Effector memory CD8-positive, alpha-beta T cell (primary cell): Measurements from ENCODE around the gene CRELD2.

Experiments used
- ATAC-seq: fragments of 150-1000 bp; cut with Tn5 transposase; replicated peaks from 2 replicates; pipeline ENCODE4 v1.10.0; 2021; ENCODE audit warnings: mild to moderate bottlenecking, moderate library complexity
- DNase-seq, 3 experiments: peaks; one replicate each; pipeline ENCODE4 v3.0.0; 2021
- H3K27ac Mint-ChIP-seq, 2 donors: one replicate each; pipeline ENCODE4 v1.8.0; 2022; ENCODE audit warnings: mild to moderate bottlenecking in 2 of 2, mixed read lengths in 2 of 2, moderate library complexity in 2 of 2
- H3K27me3 Mint-ChIP-seq, 2 donors: one replicate each; pipeline ENCODE4 v1.8.0; 2022; ENCODE audit warnings: mixed read lengths in 2 of 2
- H3K36me3 Mint-ChIP-seq: one replicate; pipeline ENCODE4 v1.8.0; 2022; ENCODE audit warnings: mild to moderate bottlenecking, moderate library complexity, mixed read lengths; ENCODE audit not compliant: insufficient read depth
- H3K4me1 Mint-ChIP-seq, 2 donors: one replicate each; pipeline ENCODE4 v1.8.0; 2022; ENCODE audit warnings: low read depth in 2 of 2, mixed read lengths in 2 of 2
- H3K4me3 Mint-ChIP-seq, 2 donors: one replicate each; pipeline ENCODE4 v1.8.0; 2022; ENCODE audit warnings: mild to moderate bottlenecking in 2 of 2, mixed read lengths in 2 of 2, moderate library complexity in 2 of 2
- H3K9me3 Mint-ChIP-seq, 2 donors: one replicate each; pipeline ENCODE4 v1.8.0; 2022; ENCODE audit warnings: mixed read lengths in 2 of 2

CRELD2 gene

GRCh38 chr22:49894322-49895054 lies 23.9 kb upstream of the CRELD2 start:
- Mint-ChIP-seq H3K4me1 (peaks cover 10 to 21% of the 10 kb centered on the region in 2 donors), H3K27me3 (no peaks in the 10 kb centered on the region), H3K27ac (peak overlapping the region; percentile 20 to 59), H3K36me3 (peaks cover 23% of the 10 kb centered on the region), H3K9me3 (peaks cover 0 to 4% of the 10 kb centered on the region in 2 donors), H3K4me3 (no peak overlapping the region)
- DNase-seq (no peak), ATAC-seq (no peak)

GRCh38 chr22:49896201-49896600 lies 22.2 kb upstream of the CRELD2 start:
- Mint-ChIP-seq H3K9me3 (peaks cover 4% of the 10 kb centered on the region in 2 donors), H3K36me3 (peaks cover 23% of the 10 kb centered on the region), H3K4me3 (no peak overlapping the region), H3K27me3 (no peaks in the 10 kb centered on the region), H3K4me1 (peaks cover 10 to 20% of the 10 kb centered on the region in 2 donors), H3K27ac (peak overlapping the region in 1 of 2 donors; percentile 51)
- DNase-seq, result no peak
- ATAC-seq, result no peak

- ATAC-seq, result no peak
- DNase-seq, result no peak
- peaks cover 21% of the 10 kb centered on the region for H3K36me3 Mint-ChIP-seq
- H3K27ac Mint-ChIP-seq, result peak overlapping the region in 1 of 2 donors; percentile 44
- H3K27me3 Mint-ChIP-seq, result no peaks in the 10 kb centered on the region
- peaks cover 14 to 20% of the 10 kb centered on the region in 2 donors for H3K4me1 Mint-ChIP-seq
- H3K4me3 Mint-ChIP-seq, result no peak overlapping the region
- H3K9me3 Mint-ChIP-seq, result peaks cover 3 to 9% of the 10 kb centered on the region in 2 donors
Measured at GRCh38 chr22:49897015-49897684, 21.3 kb upstream of the CRELD2 start.

- no peak overlapping the region for H3K4me3 Mint-ChIP-seq
- H3K4me1 Mint-ChIP-seq, result peaks cover 6 to 18% of the 10 kb centered on the region in 2 donors
- ATAC-seq, result peak; percentile 54
- DNase-seq, result no peak
- peaks cover 25% of the 10 kb centered on the region for H3K36me3 Mint-ChIP-seq
- no peaks in the 10 kb centered on the region for H3K27me3 Mint-ChIP-seq
- peaks cover 3 to 9% of the 10 kb centered on the region in 2 donors for H3K9me3 Mint-ChIP-seq
- peak overlapping the region in 1 of 2 donors; percentile 16 for H3K27ac Mint-ChIP-seq
Measured at GRCh38 chr22:49899530-49899929, 18.9 kb upstream of the CRELD2 start.

- no peak for DNase-seq
- no peak for ATAC-seq
- peaks cover 26% of the 10 kb centered on the region for H3K36me3 Mint-ChIP-seq
- peak overlapping the region in 1 of 2 donors; percentile 16 for H3K27ac Mint-ChIP-seq
- no peaks in the 10 kb centered on the region for H3K27me3 Mint-ChIP-seq
- H3K4me3 Mint-ChIP-seq, result no peak overlapping the region
- H3K9me3 Mint-ChIP-seq, result peaks cover 0 to 9% of the 10 kb centered on the region in 2 donors
- peaks cover 4 to 17% of the 10 kb centered on the region in 2 donors for H3K4me1 Mint-ChIP-seq
Measured at GRCh38 chr22:49900441-49901230, 17.8 kb upstream of the CRELD2 start.

GRCh38 chr22:49901457-49901856 lies 17.0 kb upstream of the CRELD2 start:
- H3K9me3 Mint-ChIP-seq, result peaks cover 0 to 9% of the 10 kb centered on the region in 2 donors
- ATAC-seq (no peak), DNase-seq (no peak)
- H3K4me3 Mint-ChIP-seq, result no peak overlapping the region
- no peaks in the 10 kb centered on the region for H3K27me3 Mint-ChIP-seq
- no peak overlapping the region for H3K27ac Mint-ChIP-seq
- H3K36me3 Mint-ChIP-seq, result peaks cover 26% of the 10 kb centered on the region
- H3K4me1 Mint-ChIP-seq, result peaks cover 4 to 14% of the 10 kb centered on the region in 2 donors

GRCh38 chr22:49903322-49904039 lies 15.0 kb upstream of the CRELD2 start:
- H3K4me3 Mint-ChIP-seq, result no peak overlapping the region
- H3K9me3 Mint-ChIP-seq, result peaks cover 0 to 9% of the 10 kb centered on the region in 2 donors
- peaks cover 33% of the 10 kb centered on the region for H3K36me3 Mint-ChIP-seq
- DNase-seq, result no peak
- peaks cover 8 to 25% of the 10 kb centered on the region in 2 donors for H3K4me1 Mint-ChIP-seq
- H3K27me3 Mint-ChIP-seq, result no peaks in the 10 kb centered on the region
- ATAC-seq, result no peak
- H3K27ac Mint-ChIP-seq, result peak overlapping the region in 1 of 2 donors; percentile 46

GRCh38 chr22:49904040-49904369 lies 14.4 kb upstream of the CRELD2 start:
- peaks cover 8 to 25% of the 10 kb centered on the region in 2 donors for H3K4me1 Mint-ChIP-seq
- no peaks in the 10 kb centered on the region for H3K27me3 Mint-ChIP-seq
- H3K27ac Mint-ChIP-seq, result peak overlapping the region in 1 of 2 donors; percentile 46
- DNase-seq, result no peak
- H3K4me3 Mint-ChIP-seq, result no peak overlapping the region
- H3K9me3 Mint-ChIP-seq, result peaks cover 0 to 9% of the 10 kb centered on the region in 2 donors
- ATAC-seq, result no peak
- H3K36me3 Mint-ChIP-seq, result peaks cover 37% of the 10 kb centered on the region

GRCh38 chr22:49905465-49905864 lies 13.0 kb upstream of the CRELD2 start:
- no peaks in the 10 kb centered on the region for H3K27me3 Mint-ChIP-seq
- H3K4me1 Mint-ChIP-seq, result peaks cover 9 to 25% of the 10 kb centered on the region in 2 donors
- no peak overlapping the region for H3K4me3 Mint-ChIP-seq
- ATAC-seq, result no peak
- H3K36me3 Mint-ChIP-seq, result peaks cover 34% of the 10 kb centered on the region
- no peak for DNase-seq
- peaks cover 0 to 9% of the 10 kb centered on the region in 2 donors for H3K9me3 Mint-ChIP-seq
- peak overlapping the region; percentile 64 to 91 for H3K27ac Mint-ChIP-seq

- Mint-ChIP-seq H3K4me1 (peaks cover 11 to 24% of the 10 kb centered on the region in 2 donors), H3K36me3 (peaks cover 37% of the 10 kb centered on the region), H3K27ac (peak overlapping the region; percentile 64 to 91), H3K4me3 (no peak overlapping the region), H3K9me3 (peaks cover 0 to 5% of the 10 kb centered on the region in 2 donors), H3K27me3 (no peaks in the 10 kb centered on the region)
- DNase-seq (no peak), ATAC-seq (no peak)
Measured at GRCh38 chr22:49906071-49906798, 12.2 kb upstream of the CRELD2 start.

- peaks cover 37% of the 10 kb centered on the region for H3K36me3 Mint-ChIP-seq
- peak overlapping the region; percentile 89 to 91 for H3K27ac Mint-ChIP-seq
- H3K4me1 Mint-ChIP-seq, result peaks cover 11 to 18% of the 10 kb centered on the region in 2 donors
- no peaks in the 10 kb centered on the region for H3K9me3 Mint-ChIP-seq
- no peaks in the 10 kb centered on the region for H3K27me3 Mint-ChIP-seq
- DNase-seq (no peak), ATAC-seq (no peak)
- no peak overlapping the region for H3K4me3 Mint-ChIP-seq
Measured at GRCh38 chr22:49906799-49907290, 11.6 kb upstream of the CRELD2 start.

GRCh38 chr22:49907807-49908206 lies 10.6 kb upstream of the CRELD2 start:
- H3K27me3 Mint-ChIP-seq, result no peaks in the 10 kb centered on the region
- H3K27ac Mint-ChIP-seq, result peak overlapping the region; percentile 89 to 91
- H3K36me3 Mint-ChIP-seq, result peaks cover 44% of the 10 kb centered on the region
- peaks cover 11 to 13% of the 10 kb centered on the region in 2 donors for H3K4me1 Mint-ChIP-seq
- no peak for ATAC-seq
- H3K4me3 Mint-ChIP-seq, result no peak overlapping the region
- DNase-seq, result no peak
- no peaks in the 10 kb centered on the region for H3K9me3 Mint-ChIP-seq
